K562 (cell line): ENCODE data around the gene PSMB8. TPM values are rescaled to one million over a fixed set of nuclear protein-coding genes. Genes with fewer than 3 reads are reported as not detected.

Source experiments
- BCLAF1 ChIP-seq, 2 experiments: fragments of 450-650 bp in 1 of 2; IDR thresholded peaks; 2 replicates each; pipeline ENCODE4 v1.6.1; 2011 to 2017; ENCODE audit warnings: low read depth in 2 of 2, antibody characterized with exemption in 1 of 2, borderline replicate concordance in 1 of 2, low read length in 1 of 2, mild to moderate bottlenecking in 1 of 2, mixed read lengths in 1 of 2; ENCODE audit not compliant: control insufficient read depth in 1 of 2
- CEBPB ChIP-seq: fragments of 450-650 bp; IDR thresholded peaks from 2 replicates; pipeline ENCODE4 v1.6.1; 2016; ENCODE audit warnings: missing genetic modification characterization, missing compliant biosample characterization
- RREB1 ChIP-seq: fragments of 250-450 bp; sonication (Bioruptor Pico); IDR thresholded peaks from 2 replicates; pipeline ENCODE4 v1.4.0; 2020
- polyA plus RNA-seq, 8 experiments: library from polyadenylated mRNA; depleted of rRNA in 4 of 8; stranded (reverse) in 5 of 8; unstranded in 3 of 8; fragments of >200 nt; fragmentation: Nextera tagmentation in 2 of 8; fragmentation: Illumina TruSeq in 1 of 8; extraction: Ambion mirVana in 2 of 8; extraction: Trizol in 1 of 8; gene quantifications; 2 replicates each; pipeline versions ENCODE4 v1.2.1 to v1.2.3, GENCODE V29; 2011 to 2014; ENCODE audit warnings: inconsistent platforms in 1 of 8, missing spikeins in 1 of 8
- total RNA-seq, 7 experiments: library from RNA; depleted of rRNA in 6 of 7; stranded (reverse); fragments of >200 nt in 6 of 7; fragmentation: Illumina TruSeq in 2 of 7; extraction: Trizol in 2 of 7; gene quantifications; 2 replicates each; pipeline versions ENCODE4 v1.2.1 to v1.2.3, GENCODE V29; 2011 to 2021; ENCODE audit warnings: low replicate concordance in 1 of 7
- TF ChIP-seq, protein P1 (sequence below): fragments of 450-650 bp; IDR thresholded peaks from 2 replicates; pipeline ENCODE4 v1.6.1; 2016; ENCODE audit warnings: mild to moderate bottlenecking, moderate library complexity

Gene PSMB8
- total and polyA plus RNA-seq, 9 of the 15 experiments (the other 6 are each of a cell fraction or from before 2014, with no cell fraction given), result 0.71 to 4.0 (median 2.4) TPM

DNA sequence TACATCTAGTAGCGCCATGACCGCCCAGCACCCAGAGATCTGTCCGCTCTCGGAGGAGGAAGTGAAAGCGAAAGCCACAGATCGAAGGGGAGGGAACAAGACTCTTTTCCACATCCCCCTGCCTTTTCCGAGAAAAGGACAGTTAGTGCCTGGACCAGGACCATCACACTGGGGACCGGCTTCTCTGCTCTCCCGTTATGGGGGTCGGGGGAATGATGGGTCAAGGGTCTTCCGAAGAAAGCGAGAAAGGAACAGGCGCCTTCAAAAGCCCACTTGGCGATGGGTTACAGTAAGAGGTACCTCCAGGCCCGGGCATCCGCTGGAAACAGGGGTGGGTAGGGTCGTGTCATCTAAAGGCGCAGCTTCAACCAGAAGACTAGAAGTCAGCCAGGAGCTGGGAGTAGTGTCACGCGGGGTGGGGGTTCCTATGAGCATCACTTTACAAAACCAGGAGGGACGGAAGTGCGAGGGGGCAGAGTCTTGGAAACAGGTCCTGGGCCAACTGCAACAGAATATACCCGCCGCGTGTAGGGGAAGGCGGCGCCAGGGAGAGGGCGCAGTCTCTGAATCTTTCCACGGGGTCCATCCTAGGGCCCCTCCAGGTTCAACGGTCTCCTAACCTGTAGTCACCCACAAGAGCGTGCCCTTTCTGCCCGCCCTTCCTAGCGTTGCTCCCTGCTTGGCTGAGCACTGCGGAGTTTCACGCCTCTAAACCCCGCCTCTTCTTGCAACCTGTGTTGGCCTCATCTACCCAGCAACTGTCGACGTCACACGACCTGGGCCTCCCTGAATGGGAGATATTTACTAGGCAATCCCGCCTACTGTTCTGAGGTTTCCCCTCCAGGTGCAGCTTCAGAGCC, at the start of gene PSMB8 (continued):
- TF ChIP-seq BCLAF1 (IDR thresholded peaks at IDR 0.05; ENCODE audit: borderline replicate concordance in 1 of 2, control insufficient read depth in 1 of 2, low read depth in 2 of 2, low read length in 1 of 2) (no peak), CEBPB (tag) (no peak), RREB1 (CRISPR knock-in tag) (no peak)
- TF ChIP-seq, protein P1, sequence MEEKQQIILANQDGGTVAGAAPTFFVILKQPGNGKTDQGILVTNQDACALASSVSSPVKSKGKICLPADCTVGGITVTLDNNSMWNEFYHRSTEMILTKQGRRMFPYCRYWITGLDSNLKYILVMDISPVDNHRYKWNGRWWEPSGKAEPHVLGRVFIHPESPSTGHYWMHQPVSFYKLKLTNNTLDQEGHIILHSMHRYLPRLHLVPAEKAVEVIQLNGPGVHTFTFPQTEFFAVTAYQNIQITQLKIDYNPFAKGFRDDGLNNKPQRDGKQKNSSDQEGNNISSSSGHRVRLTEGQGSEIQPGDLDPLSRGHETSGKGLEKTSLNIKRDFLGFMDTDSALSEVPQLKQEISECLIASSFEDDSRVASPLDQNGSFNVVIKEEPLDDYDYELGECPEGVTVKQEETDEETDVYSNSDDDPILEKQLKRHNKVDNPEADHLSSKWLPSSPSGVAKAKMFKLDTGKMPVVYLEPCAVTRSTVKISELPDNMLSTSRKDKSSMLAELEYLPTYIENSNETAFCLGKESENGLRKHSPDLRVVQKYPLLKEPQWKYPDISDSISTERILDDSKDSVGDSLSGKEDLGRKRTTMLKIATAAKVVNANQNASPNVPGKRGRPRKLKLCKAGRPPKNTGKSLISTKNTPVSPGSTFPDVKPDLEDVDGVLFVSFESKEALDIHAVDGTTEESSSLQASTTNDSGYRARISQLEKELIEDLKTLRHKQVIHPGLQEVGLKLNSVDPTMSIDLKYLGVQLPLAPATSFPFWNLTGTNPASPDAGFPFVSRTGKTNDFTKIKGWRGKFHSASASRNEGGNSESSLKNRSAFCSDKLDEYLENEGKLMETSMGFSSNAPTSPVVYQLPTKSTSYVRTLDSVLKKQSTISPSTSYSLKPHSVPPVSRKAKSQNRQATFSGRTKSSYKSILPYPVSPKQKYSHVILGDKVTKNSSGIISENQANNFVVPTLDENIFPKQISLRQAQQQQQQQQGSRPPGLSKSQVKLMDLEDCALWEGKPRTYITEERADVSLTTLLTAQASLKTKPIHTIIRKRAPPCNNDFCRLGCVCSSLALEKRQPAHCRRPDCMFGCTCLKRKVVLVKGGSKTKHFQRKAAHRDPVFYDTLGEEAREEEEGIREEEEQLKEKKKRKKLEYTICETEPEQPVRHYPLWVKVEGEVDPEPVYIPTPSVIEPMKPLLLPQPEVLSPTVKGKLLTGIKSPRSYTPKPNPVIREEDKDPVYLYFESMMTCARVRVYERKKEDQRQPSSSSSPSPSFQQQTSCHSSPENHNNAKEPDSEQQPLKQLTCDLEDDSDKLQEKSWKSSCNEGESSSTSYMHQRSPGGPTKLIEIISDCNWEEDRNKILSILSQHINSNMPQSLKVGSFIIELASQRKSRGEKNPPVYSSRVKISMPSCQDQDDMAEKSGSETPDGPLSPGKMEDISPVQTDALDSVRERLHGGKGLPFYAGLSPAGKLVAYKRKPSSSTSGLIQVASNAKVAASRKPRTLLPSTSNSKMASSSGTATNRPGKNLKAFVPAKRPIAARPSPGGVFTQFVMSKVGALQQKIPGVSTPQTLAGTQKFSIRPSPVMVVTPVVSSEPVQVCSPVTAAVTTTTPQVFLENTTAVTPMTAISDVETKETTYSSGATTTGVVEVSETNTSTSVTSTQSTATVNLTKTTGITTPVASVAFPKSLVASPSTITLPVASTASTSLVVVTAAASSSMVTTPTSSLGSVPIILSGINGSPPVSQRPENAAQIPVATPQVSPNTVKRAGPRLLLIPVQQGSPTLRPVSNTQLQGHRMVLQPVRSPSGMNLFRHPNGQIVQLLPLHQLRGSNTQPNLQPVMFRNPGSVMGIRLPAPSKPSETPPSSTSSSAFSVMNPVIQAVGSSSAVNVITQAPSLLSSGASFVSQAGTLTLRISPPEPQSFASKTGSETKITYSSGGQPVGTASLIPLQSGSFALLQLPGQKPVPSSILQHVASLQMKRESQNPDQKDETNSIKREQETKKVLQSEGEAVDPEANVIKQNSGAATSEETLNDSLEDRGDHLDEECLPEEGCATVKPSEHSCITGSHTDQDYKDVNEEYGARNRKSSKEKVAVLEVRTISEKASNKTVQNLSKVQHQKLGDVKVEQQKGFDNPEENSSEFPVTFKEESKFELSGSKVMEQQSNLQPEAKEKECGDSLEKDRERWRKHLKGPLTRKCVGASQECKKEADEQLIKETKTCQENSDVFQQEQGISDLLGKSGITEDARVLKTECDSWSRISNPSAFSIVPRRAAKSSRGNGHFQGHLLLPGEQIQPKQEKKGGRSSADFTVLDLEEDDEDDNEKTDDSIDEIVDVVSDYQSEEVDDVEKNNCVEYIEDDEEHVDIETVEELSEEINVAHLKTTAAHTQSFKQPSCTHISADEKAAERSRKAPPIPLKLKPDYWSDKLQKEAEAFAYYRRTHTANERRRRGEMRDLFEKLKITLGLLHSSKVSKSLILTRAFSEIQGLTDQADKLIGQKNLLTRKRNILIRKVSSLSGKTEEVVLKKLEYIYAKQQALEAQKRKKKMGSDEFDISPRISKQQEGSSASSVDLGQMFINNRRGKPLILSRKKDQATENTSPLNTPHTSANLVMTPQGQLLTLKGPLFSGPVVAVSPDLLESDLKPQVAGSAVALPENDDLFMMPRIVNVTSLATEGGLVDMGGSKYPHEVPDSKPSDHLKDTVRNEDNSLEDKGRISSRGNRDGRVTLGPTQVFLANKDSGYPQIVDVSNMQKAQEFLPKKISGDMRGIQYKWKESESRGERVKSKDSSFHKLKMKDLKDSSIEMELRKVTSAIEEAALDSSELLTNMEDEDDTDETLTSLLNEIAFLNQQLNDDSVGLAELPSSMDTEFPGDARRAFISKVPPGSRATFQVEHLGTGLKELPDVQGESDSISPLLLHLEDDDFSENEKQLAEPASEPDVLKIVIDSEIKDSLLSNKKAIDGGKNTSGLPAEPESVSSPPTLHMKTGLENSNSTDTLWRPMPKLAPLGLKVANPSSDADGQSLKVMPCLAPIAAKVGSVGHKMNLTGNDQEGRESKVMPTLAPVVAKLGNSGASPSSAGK, result peak; percentile 28; the same call in 1 of the 2 replicates
